Left forelimb (tissue), 1 donor: ENCODE results near the gene SF3B5.
"Not testable (repeated sequence)": the region's sequence is repeated elsewhere in the genome, so short reads cannot be mapped to it uniquely, and the experiment has no call there.

Experiments used
- DNase-seq: peaks from one replicate; pipeline ENCODE4 v3.0.0-alpha.2; 2018; ENCODE audit warnings: low spot score

Gene SF3B5

DNA sequence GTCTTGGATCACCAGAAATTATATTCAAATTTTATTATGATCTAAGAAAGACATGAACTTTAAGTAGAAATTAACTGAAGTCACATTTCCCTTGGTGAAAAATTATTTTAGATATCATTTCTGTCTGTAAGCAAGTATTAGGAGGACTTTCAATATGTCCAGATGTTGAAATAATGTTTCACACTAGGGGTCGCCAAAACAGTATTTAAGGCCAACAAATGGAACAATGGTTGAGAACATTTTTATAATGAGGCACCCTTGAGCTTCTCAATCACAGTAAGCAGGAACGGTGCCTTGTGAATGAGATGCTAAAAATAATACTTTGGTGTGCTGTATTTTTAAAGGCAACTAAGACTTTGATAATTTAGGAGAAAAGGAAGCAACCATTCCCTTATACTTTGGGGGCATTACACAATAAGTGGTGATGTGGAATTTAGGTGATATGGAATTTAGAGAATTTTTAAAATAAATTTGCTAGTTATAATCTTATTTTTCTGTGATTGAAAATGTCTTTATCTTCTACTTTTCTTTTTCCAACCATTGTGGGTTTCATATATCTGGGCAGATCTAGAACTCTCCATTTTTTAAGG is 9.6 kb upstream of the SF3B5 start:
- DNase-seq = no peak

DNA sequence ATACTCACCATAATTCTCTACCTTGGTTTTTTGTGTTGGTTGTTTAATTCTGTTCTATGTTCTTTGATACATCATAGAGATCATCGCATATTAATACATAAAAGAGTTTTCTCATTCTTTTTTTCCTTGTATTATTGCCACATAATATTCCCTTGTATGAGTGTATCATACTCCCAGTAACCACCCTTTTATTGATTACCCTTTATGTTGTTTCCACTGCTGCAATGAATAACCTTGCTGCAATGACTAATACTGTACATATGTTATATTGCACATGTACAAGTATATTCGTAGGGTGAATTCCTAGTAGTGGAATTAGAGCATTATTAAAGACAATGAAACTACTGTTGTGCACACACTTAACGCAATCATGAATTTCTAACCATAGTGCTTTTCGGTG is 9.1 kb upstream of the SF3B5 start:
- DNase-seq = no peak

DNA sequence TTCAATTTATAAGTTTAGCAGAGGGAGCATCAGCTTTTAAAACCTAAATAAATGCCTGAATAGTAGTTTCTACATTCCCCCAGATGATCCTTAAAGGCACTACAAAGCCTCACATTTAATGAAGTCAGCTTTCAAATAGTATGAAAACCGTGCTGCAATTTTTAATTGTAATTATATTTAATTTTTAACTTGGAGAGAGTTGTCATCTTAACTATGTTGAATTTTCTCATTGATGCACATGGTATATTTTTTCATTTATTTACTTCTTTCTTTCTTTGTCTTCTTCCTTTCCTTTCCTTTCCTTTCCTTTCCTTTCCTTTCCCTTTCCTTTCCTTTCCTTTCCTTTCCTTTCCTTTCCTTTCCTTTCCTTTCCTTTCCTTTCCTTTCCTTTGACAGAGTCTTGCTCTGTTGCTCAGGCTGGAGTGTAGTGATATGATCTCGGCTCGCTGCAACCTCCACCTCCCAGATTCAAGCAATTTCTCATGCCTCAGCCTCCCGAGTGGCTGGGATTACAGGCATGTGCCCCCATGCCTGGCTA is 7.7 kb upstream of the SF3B5 start:
- no peak for DNase-seq

DNA sequence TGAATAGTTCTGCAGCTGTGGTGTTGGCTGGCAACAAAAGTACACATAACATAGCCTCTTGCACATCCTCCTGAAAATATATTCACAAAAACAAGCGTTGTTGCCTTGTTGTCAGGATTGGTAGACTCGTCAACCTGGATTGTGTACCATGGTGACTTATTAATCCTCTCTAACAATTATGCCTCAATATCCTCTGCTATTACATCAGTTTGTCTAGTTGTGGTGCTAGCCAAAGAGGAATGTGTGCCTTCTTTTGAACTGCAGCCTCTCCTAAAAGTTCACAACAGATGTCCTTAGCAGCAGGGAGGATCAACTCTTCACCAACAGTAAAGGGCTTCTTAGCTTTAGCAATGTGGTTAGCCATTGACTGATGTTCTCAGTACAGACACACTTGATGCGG is 3.6 kb upstream of the SF3B5 start:
- no peak for DNase-seq

DNA sequence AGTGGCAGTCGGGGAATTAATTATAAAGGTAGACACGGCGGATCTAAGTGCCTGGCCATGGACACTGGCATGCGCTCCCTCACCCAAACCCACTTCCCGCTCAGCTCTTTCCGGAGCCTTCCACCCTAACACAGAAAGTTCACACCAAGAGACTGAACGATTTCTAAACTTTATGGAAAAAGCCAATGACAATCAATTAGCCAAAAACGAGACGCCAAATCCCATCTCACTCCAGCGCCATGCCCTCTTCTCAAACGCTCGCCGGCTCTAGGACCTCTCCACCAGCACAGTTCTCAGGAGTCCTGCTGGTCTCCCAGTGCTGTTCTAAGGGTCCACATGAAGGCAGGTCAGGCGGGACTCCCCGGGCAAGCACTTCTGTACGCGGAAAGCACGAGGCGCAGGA is 641 bp downstream of the SF3B5 start:
- DNase-seq = no peak

DNA sequence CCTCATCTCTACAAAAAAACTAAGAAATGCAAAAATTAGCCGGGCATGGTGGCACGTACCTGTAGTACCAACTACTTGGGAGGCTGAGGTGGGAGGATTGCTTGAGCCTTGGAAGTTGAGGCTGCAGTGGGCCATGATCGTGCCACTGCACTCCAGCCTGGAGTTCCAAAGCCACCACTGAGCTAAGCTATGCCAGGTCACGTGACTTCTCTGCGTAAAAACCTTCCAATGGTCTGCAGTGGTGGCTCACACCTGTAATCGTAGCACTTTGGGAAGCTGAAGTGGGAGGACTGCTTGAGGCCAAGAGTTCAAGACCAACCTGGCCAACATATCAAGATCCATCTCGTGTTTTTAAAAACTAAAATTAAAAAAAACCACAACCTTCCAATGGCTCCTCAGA is 1.7 kb downstream of the SF3B5 start:
- DNase-seq = no peak

DNA sequence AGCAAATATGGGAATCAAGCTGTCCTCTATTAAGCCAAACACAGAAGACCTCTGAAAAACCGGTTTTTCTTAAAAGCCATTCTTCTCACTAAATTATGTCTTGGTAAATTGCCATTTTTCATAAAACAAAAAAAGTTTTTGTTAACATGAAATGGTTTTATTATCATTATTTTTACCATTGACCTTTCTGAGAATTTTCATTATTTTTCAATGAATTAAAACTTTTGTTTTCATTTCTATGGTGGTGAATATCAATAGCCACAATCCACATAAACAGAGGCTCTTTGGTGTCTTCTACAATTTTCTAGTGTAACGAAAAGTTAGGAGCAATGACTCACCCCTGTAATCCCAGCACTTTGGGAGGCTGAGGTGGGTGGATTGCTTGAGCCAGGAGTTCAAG is 2.1 kb downstream of the SF3B5 start:
- DNase-seq = no peak

DNA sequence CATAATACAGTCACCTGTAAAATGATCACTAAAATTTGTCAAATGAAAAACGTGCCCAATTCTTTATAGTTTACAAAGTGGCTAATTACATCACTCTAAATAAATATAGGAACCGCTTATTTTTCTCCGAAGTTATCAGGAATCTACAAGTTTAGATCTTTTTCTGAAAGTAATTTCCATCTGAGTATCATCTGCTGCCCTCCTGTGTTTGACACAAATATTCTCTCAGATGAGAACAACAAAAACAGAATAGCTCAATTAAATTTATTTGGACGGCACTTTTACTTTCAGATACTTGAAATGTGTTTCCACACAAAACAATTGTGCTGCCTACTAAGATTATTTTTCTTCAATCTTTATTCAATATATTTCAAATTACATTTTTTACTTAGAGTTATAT is 5.0 kb downstream of the SF3B5 start:
- no peak for DNase-seq

DNA sequence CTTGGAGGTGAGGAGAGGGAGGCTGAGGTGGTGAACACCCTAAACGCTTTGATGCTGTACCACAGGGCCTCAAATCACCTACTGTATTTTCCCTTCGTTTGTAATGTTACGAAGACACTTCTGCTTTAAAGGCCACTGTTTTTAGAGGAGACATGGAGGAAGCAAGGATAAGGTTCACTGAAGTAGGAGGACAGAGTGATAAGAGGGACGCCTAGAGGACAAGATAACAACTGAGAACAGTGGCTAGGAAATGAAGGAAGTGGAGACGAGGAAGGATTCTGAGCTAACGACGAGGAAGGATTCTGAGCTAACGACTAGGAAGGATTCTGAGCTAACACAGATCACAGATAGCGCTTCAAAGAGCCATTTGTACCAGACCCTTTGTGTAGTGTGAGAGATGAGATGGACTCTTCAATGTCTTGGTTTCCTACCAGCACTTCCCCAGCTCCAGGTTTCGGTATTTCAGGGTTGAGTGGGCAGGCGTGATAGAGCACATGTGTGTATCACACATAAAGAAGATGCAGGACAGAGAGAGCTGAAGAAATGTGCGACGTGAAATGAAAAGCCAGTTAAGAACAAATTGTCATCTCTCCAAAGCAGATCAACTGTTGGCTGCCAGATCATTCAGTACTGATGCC is 7.5 kb downstream of the SF3B5 start:
- DNase-seq = no peak

DNA sequence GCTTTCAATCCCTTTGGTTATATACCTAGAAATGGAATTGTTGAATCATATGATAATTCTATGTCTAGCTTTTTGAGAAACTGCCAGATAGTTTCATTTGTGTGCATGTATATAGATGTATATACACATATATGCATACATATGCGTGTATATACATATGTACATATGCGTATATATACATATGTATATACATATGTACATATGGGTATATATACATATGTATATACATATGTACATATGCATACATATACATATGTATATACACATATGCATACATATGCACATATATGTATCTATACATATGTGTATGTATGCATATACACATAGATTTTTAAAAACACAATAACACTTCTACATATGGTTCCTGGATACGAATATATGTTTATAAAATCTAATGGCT is 8.4 kb downstream of the SF3B5 start:
- no peak for DNase-seq

DNA sequence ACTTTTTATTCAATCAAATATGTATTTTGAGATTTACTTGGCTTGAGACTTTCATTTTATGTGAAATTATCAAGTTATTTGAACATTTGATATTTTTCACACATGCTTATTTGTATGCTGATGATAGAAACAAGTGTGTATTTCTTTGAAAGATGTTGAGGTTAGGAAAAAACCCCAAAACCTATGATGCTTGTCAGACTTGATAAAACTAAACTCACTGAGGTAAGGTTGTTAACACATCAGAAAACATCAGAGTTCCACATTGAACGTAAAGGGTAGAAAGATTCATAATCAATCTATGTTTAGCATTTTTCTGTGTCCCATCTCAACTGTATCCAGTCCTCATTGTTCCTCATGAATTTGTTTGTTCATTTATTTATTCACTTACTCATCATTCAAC is 12.2 kb downstream of the SF3B5 start:
- no peak for DNase-seq

DNA sequence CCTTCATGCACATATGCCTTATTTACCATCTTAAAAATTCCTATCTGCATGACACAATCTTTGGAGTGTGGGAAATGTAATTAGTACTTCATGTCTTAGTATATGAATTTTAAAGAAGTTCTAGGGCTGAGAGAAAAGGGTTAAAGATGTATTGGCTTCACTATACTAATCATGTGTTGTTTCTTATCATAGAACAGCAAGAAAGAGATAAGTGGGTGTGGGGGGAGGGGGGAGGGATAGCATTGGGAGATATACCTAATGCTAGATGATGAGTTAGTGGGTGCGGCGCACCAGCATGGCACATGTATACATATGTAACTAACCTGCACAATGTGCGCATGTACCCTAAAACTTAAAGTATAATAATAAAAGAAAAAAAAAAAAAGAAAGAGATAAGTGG is 13.0 kb downstream of the SF3B5 start:
- not testable (repeated sequence) for DNase-seq

DNA sequence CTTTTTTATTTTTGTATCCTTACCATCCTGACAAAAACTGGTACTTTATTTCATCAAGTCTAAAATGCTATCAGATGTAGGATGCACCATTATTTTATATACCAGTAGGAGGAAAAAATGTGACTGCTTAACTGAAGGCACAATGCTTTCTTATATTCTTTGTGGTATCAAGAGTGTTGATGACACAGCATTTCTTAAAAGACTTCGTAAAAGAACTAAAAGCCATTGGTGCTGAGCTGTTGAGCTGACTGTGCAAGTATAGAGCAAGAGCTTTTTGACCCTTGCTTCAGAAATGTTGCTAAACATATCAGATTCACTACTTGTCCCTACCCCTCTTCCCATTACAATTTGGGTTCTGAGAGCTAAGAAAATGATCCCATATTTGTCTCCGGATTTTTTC is 17.5 kb downstream of the SF3B5 start:
- no peak for DNase-seq

DNA sequence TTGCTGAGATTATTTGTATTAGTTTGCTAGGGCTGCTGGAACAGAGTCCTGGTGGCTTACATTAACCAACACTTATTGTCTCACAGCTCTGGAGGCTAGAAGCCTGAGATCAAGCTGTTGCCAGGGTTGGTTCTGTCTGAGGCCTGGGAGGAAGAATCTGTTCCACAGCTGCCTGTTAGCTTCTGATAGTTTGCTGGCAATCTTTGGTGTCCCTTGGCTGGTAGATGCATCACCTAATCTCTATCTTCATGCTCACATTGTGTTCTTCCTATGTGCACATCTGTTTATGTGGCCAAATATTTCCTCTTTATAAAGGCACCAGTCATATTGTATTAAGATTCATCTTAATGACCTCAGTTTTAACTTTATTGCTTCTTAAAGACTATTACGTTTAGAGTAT is 19.5 kb downstream of the SF3B5 start:
- no peak for DNase-seq

DNA sequence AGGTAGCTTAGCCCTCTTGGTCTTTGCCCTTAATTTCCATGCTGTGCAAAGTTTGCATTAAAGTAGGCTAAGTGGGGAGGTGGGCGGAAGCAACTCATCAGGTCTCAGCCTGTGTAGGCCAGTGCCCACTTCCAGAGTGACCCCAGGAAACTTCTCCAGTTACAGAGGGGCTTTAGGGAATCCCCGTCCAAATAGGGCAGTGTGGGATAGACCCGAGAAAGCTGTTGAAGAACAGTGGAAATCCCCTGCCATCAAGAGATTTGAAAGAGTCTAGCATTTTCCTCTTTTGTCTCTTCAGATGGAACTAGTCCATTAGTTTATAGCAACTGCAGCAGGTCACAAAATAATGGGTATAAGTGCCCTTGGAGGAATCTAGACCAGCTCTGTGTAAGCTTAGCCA is 20.2 kb downstream of the SF3B5 start:
- no peak for DNase-seq

DNA sequence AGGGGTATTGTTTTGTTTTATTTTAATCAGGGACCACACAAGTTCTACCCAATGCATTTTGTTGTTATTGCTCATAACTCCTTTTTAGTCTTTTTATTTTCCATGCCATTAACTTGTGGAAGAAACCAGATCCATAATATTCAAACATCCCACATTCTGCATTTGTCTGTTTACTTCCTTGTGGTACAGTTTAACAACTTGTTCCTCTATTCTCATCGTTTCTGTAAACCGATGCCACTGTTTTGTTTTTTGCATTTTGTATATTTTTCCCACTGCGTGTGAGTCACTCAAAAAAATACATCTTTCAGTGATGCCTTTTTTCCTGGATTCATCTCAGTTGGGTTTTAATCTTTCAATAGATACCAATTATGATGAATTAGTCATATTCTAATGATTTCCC is 22.3 kb downstream of the SF3B5 start:
- no peak for DNase-seq

DNA sequence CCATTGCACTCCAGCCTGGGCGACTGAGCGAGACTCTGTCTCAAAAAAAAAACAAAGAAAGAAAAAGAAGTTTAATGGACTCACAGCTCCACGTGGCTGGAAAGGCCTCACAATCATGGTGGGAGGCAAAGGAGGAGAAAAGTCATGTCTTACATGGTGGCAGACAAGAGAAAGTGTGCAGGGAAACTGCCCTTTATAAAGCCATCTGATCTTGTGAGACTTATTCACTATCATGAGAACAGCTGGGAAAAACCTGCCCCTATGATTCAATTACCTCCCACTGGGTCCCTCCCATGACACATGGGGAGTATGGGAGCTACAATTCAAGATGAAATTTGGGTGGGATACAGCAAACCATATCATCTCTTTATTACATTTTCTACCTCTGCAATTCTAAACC is 25.9 kb downstream of the SF3B5 start:
- DNase-seq = no peak

DNA sequence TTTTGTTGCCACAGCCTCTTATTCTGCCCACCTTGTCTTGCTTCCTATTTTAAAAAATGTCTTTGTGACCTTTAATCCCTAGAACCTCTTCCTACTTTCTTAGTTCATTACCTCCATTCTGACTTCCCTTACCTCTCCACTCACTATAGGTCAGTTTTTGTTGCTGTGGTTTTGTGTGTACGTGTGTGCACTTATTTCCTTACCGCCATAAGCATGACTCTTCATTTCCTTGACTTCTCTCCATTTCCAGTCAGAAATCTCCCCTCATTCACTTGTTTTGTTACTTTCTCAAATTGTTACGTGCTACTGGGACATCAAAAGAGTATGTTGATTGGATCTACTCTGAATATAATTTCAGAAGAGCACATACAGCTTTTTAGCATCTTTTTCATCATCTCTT is 26.6 kb downstream of the SF3B5 start:
- no peak for DNase-seq

DNA sequence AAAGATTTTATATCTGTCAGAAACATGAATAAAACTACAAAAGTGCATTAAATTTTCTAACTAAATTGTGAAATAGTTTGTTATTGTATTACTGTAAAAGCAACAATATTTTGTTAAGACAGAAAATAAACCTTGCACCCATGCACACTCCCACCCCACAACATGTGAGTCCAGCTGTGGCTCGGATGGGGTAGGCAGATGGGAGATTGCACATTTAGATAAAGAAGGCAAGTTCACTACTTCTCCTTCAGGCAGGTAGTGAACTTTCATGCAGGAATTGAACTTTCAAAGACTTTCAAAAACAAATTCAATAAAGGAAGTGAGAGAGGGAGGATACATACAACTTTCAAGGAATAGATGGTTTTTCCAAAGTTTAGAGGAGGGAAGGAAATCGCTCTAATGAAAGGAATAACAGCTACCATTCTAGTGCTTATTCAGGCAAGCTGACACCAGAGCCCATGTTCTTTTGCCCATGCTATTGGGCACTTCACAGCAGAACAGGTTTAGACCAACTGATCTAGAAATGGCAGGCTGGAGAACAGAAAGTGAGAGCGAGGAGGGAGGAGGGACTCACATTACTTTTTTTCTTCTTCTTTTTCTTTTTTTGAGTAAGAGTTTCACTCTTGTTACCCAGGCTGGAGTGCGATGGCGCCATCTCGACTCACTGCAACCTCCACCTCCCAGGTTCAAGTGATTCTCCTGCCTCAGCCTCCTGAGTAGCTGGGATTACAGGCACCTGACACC is 28.5 kb downstream of the SF3B5 start:
- no peak for DNase-seq

DNA sequence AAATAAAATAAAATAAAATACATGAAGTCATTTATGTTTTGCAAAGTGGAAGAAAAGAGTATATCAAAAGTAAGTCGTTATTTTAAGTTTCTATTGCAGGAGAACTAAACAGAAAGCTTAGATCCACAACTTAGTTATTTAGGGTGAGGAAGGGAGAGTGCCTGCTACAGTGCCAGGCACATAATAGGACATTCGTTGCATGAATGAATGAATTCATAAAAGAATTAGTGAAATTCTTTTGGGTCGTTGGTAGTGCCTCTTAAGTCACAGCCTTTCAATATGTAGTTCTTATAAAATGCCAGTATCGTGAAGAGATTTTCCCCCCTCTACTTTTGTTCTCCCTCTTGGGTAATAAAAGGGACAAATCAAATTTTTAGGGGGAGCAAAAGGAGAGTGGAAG is 29.1 kb downstream of the SF3B5 start:
- no peak for DNase-seq

DNA sequence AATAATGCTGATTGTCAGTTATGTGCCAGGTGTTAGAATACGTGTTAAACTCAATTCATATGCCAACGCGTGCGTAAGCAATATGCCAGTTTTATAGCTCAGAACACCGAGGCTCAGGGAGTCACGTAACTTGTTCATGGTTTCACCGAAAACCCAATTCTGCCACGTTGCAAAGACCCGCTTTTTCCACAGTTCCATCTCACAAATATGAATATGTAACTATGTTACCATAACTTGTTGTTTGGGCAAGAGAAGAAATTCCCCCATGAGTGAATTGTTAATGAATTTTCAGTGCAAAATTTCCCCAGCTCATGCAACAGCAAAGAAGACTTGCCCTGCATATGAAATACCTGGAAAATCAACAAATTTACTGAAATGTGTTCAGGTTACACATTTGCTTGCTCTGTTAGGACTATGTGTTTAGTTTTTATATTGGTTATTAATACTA is 30.1 kb downstream of the SF3B5 start:
- no peak for DNase-seq

DNA sequence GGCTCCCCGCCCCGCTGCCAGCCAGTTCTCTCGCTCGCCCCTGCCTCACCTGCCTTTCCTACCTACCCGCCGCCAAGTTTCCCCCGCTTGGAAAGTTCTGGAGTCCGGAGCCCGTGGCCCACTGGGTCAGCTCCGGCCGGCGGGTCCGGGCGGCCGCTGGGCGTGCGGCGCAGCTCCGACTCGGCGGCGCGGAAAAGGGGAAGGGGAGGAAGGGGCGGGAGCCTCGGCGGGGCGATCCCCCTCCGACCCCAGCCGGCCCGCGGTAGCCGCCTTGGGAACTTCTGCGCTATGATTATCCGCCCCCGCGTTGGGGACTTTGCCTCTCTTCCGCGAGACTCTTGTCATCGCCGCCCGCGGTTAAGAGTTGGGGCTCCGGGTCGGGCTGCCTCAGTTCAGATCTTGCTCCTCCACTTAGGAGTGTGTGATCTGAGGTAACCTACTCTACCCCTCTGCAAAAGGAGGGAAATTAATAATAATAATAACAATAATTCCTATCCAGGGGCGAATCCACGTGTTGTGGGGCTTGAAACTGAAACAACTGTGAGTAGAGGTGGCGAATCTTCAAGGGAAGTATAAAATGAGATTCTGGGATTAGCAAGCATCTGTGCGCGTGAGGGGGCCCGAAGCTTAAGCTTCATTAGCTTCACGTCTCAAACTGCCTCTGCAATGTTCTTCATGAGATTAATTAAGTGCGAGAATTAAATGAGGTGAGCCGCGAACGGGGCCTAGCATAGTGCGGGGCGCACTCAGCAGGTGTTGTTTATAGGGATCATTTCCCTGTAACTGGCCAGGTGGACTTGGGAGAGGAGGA is 30.8 kb downstream of the SF3B5 start:
- DNase-seq = no peak
